GM12878 (cell line): Measurements from ENCODE around the gene SMIM7. TPM values are rescaled to one million over a fixed set of nuclear protein-coding genes. Genes with fewer than 3 reads are reported as not detected.

Source experiments
- ATAC-seq: fragments of 200-7000 bp; cut with Tn5 transposase; 3 replicates; pipeline ENCODE4 v1.9.1; 2020; ENCODE audit warnings: mild to moderate bottlenecking, moderate library complexity
- BruUV-seq: library from RNA; stranded (reverse); fragments of 400-500 nt; replicated peaks from 2 replicates; lab custom pipeline; 2021; lab: Mats Ljungman, UMichigan
- CTCF ChIA-PET: fragments of 300-600 bp; sonication (Branson Sonifier 250); formaldehyde crosslinking; extraction: SDS; loops from one replicate; lab custom pipeline; 2021; ENCODE audit warnings: inconsistent platforms; lab: Yijun Ruan, JAX
- POLR2A ChIA-PET: fragments of 350-600 bp; formaldehyde crosslinking; extraction: SDS; loops from one replicate; lab custom pipeline; 2021; ENCODE audit warnings: inconsistent platforms; lab: Charles Lee
- RAD21 ChIA-PET: fragments of 300-600 bp; sonication (Branson Sonifier 250); formaldehyde crosslinking; loops from one replicate; lab custom pipeline; 2023; ENCODE audit warnings: antibody characterized with exemption; ENCODE audit not compliant: unreplicated experiment; lab: Charles Lee
- SMC1A ChIA-PET: fragments of 300-600 bp; sonication (Branson Sonifier 250); formaldehyde crosslinking; loops from one replicate; lab custom pipeline; 2023; ENCODE audit not compliant: unreplicated experiment, uncharacterized antibody; lab: Charles Lee
- DNase-seq: peaks from one replicate; pipeline ENCODE4 v3.0.0-alpha.2; 2011; ENCODE audit warnings: low read depth, low spot score
- FAIRE-seq: peaks from 3 replicates; lab custom pipeline; 2011; peaks lifted over from hg19 to GRCh38; lab: Jason Lieb, UNC
- H2AFZ ChIP-seq: 2 replicates; pipeline ENCODE4 v1.6.0; 2011; ENCODE audit warnings: low read depth, low read length, control low read depth; ENCODE audit not compliant: control insufficient read depth
- H3K27ac ChIP-seq: 2 replicates; pipeline ENCODE4 v1.5.1; 2011; ENCODE audit warnings: control low read depth; ENCODE audit not compliant: control insufficient read depth, insufficient read depth
- H3K27me3 ChIP-seq, 2 experiments: replicated peaks in 1 of 2; 2 replicates each; pipeline versions ENCODE4 v1.6.0 to v1.6.1; 2011; ENCODE audit warnings: low read length in 1 of 2; ENCODE audit not compliant: control insufficient read depth in 2 of 2, insufficient read depth in 2 of 2
- H3K36me3 ChIP-seq, 2 experiments: 2 replicates each; pipeline ENCODE4 v1.5.1; 2011; ENCODE audit warnings: low read length in 1 of 2; ENCODE audit not compliant: control insufficient read depth in 2 of 2, insufficient read depth in 2 of 2
- H3K4me1 ChIP-seq: 2 replicates; pipeline ENCODE4 v1.6.1; 2011; ENCODE audit warnings: mild to moderate bottlenecking, low read length, moderate library complexity, mixed read lengths; ENCODE audit not compliant: control insufficient read depth, insufficient read depth
- H3K4me2 ChIP-seq: 2 replicates; pipeline ENCODE4 v1.6.0; 2011; ENCODE audit warnings: control low read depth; ENCODE audit not compliant: control insufficient read depth, insufficient read depth
- H3K4me3 ChIP-seq: fragments of 200-600 bp; sonication (generic); 2 replicates; pipeline ENCODE4 v1.5.1; 2016
- H3K79me2 ChIP-seq: 2 replicates; pipeline ENCODE4 v1.6.0; 2011; ENCODE audit warnings: low read length; ENCODE audit not compliant: control insufficient read depth, insufficient read depth
- H3K9ac ChIP-seq: 2 replicates; pipeline ENCODE4 v1.8.0; 2011; ENCODE audit warnings: low read length, control low read depth, mixed read lengths; ENCODE audit not compliant: control insufficient read depth, insufficient read depth
- H3K9me3 ChIP-seq: replicated peaks from 3 replicates; pipeline ENCODE4 v1.5.1; 2011; ENCODE audit warnings: mild to moderate bottlenecking, low read length; ENCODE audit not compliant: control insufficient read depth, insufficient read depth
- H4K20me1 ChIP-seq: 2 replicates; pipeline ENCODE4 v1.6.0; 2011; ENCODE audit not compliant: control insufficient read depth, insufficient read depth
- BCL11A ChIP-seq: IDR thresholded peaks from 2 replicates; pipeline ENCODE4 v1.6.1; 2011; ENCODE audit warnings: low read depth, low read length
- BHLHE40 ChIP-seq, 2 experiments: fragments of 450-650 bp in 1 of 2; IDR thresholded peaks; 2 replicates each; pipeline ENCODE4 v1.6.1; 2011 to 2017; ENCODE audit warnings: low read depth in 2 of 2, borderline replicate concordance in 1 of 2, improper control_type of control experiment in 1 of 2, low read length in 1 of 2, mild to moderate bottlenecking in 1 of 2
- CEBPZ ChIP-seq: fragments of 150-350 bp; IDR thresholded peaks from 2 replicates; pipeline ENCODE4 v1.6.1; 2016; ENCODE audit warnings: low read depth, low read length
- HDAC6 ChIP-seq: fragments of 200-600 bp; sonication (generic); IDR thresholded peaks from one replicate; pipeline ENCODE4 v1.8.0; 2017; ENCODE audit warnings: antibody characterized with exemption; ENCODE audit not compliant: unreplicated experiment
- NFYB ChIP-seq: IDR thresholded peaks from 2 replicates; pipeline ENCODE4 v1.6.1; 2011; ENCODE audit warnings: low read depth, mild to moderate bottlenecking, low read length, improper control_type of control experiment, moderate library complexity; ENCODE audit not compliant: insufficient read depth
- RBBP5 ChIP-seq: fragments of 200-600 bp; sonication (generic); conservative IDR thresholded peaks from 2 replicates; pipeline ENCODE4 v1.6.1; 2016
- RUNX3 ChIP-seq: IDR thresholded peaks from 2 replicates; pipeline ENCODE4 v1.6.1; 2012; ENCODE audit warnings: low read length, inconsistent platforms
- SMAD5 ChIP-seq: IDR thresholded peaks from 2 replicates; pipeline ENCODE4 v1.6.1; 2016; ENCODE audit warnings: antibody characterized with exemption, low read depth
- ZNF207 ChIP-seq: fragments of 450-650 bp; IDR thresholded peaks from 2 replicates; pipeline ENCODE4 v1.6.1; 2014; ENCODE audit warnings: antibody characterized with exemption, mild to moderate bottlenecking, borderline replicate concordance
- WGBS: methylation state at CpG from one replicate; pipeline ENCODE4 v1.1.6; 2016; ENCODE audit warnings: low lambda C conversion rate; ENCODE audit not compliant: insufficient replicate concordance, insufficient coverage; ENCODE audit errors: missing lambda C conversion rate; 5-methylcytosine and 5-hydroxymethylcytosine counted together
- in situ Hi-C: fragments of 300-500 bp; cut with MboI; formaldehyde crosslinking; loops from 9 replicates; pipeline ENCODE4 v1.14.3; 2018; ENCODE audit warnings: mixed read lengths
- intact Hi-C: fragments of 100-400 bp; cut with micrococcal nuclease; formaldehyde crosslinking; loops from one replicate; pipeline ENCODE4 v1.14.2; 2022; ENCODE audit not compliant: unreplicated experiment
- polyA plus RNA-seq, 11 experiments: library from polyadenylated mRNA; depleted of rRNA in 4 of 11; unstranded in 6 of 11; stranded (reverse) in 5 of 11; fragments of >200 nt; fragmentation: Nextera tagmentation in 4 of 11; fragmentation: Illumina TruSeq in 1 of 11; extraction: Ambion mirVana in 4 of 11; extraction: Trizol in 1 of 11; gene quantifications; 1 replicate in 1 of 11; 2 replicates in 10 of 11; pipeline versions ENCODE4 v1.2.1 to v1.2.3, GENCODE V29; 2011 to 2016; ENCODE audit warnings: inconsistent platforms in 2 of 11, missing spikeins in 2 of 11, low read depth in 1 of 11
- total RNA-seq, 4 experiments: library from RNA; depleted of rRNA in 3 of 4; stranded (reverse); fragments of >200 nt in 3 of 4; fragmentation: Illumina TruSeq in 1 of 4; extraction: Trizol in 1 of 4; gene quantifications; 2 replicates each; pipeline versions ENCODE4 v1.2.1 to v1.2.3, GENCODE V29; 2013 to 2021

The SMIM7 gene
- total and polyA plus RNA-seq, 10 of the 15 experiments (the other 5 are each of a cell fraction or from before 2014, with no cell fraction given): 45.7 to 170 (median 70.8) TPM

- WGBS: 100% methylated on average over 9 of the region's 9 CpGs
- no peaks in the 10 kb centered on the region for H3K27me3 ChIP-seq
- FAIRE-seq (no peak), DNase-seq (no peak), ATAC-seq (no peak)
- ChIA-PET RAD21 (no interaction called here), CTCF (no interaction called here), POLR2A (interaction anchor here (0.6 to 0.7 kb wide), 2 partner anchors 859 to 1409 kb away, joined by 3 to 6 read pairs; no protein-coding TSS in a partner anchor), SMC1A (no interaction called here)
- no peak overlapping the region for H3K4me3 ChIP-seq
- H3K79me2 ChIP-seq: no peaks in the 10 kb centered on the region
- H3K9ac ChIP-seq: no peak overlapping the region
- in situ Hi-C loops: no loop called here
- no peak for TF ChIP-seq SMAD5
- TF ChIP-seq BCL11A: no peak
- no peak for TF ChIP-seq CEBPZ
- TF ChIP-seq ZNF207: no peak
- TF ChIP-seq NFYB: no peak
- TF ChIP-seq RBBP5: no peak
- TF ChIP-seq RUNX3: no peak
- TF ChIP-seq HDAC6: no peak
- no peak for TF ChIP-seq BHLHE40 (IDR thresholded peaks at IDR 0.05; ENCODE audit: borderline replicate concordance in 1 of 2, low read depth in 2 of 2, low read length in 1 of 2)
- H4K20me1 ChIP-seq: no peaks in the 10 kb centered on the region
- intact Hi-C loops: no loop called here
- peaks cover 12 to 17% of the 10 kb centered on the region in 2 experiments for H3K36me3 ChIP-seq
- no TSS peak for BruUV-seq
- H3K4me1 ChIP-seq: no peaks in the 10 kb centered on the region
- no peak overlapping the region for H2AFZ ChIP-seq
- H3K27ac ChIP-seq: no peak overlapping the region
- no peak overlapping the region for H3K4me2 ChIP-seq
- H3K9me3 ChIP-seq: no peaks in the 10 kb centered on the region
Observed at GRCh38 chr19:16678498-16678897, 18.6 kb upstream of the SMIM7 start.
